Spleen (tissue), 11 donors: Measurements from ENCODE around the gene CANT1. TPM values are rescaled to one million over a fixed set of nuclear protein-coding genes. Genes with fewer than 3 reads are reported as not detected.

ENCODE experiments used
- DNase-seq: peaks from one replicate; pipeline ENCODE4 v3.0.0-alpha.2; 2020
- H3K27ac ChIP-seq, 8 donors: fragments of 200-600 bp; sonication (generic) in 7 of 8; 1 replicate in 4 of 8; 2 replicates in 4 of 8; pipeline versions ENCODE4 v1.5.0 to v1.8.0; 2016 to 2021; ENCODE audit warnings: inconsistent platforms in 4 of 8, mild to moderate bottlenecking in 4 of 8, moderate library complexity in 1 of 8
- H3K27me3 ChIP-seq, 7 donors: fragments of 200-600 bp; sonication (generic) in 6 of 7; replicated peaks in 1 of 7; 1 replicate in 4 of 7; 2 replicates in 3 of 7; pipeline versions ENCODE4 v1.5.0 to v1.8.0; 2016 to 2021; ENCODE audit warnings: inconsistent platforms in 3 of 7, mild to moderate bottlenecking in 1 of 7
- H3K36me3 ChIP-seq, 6 donors: fragments of 200-600 bp; sonication (generic) in 5 of 6; 1 replicate in 4 of 6; 2 replicates in 2 of 6; pipeline versions ENCODE4 v1.5.0 to v1.8.0; 2016 to 2021; ENCODE audit warnings: inconsistent platforms in 2 of 6
- H3K4me1 ChIP-seq, 6 donors: fragments of 200-600 bp; sonication (generic) in 5 of 6; 1 replicate in 3 of 6; 2 replicates in 3 of 6; pipeline versions ENCODE4 v1.5.0 to v1.8.0; 2016 to 2021; ENCODE audit warnings: inconsistent platforms in 3 of 6
- H3K4me3 ChIP-seq, 8 donors: fragments of 200-600 bp; sonication (generic) in 7 of 8; 1 replicate in 4 of 8; 2 replicates in 4 of 8; pipeline versions ENCODE4 v1.5.0 to v1.8.0; 2016 to 2021; ENCODE audit warnings: inconsistent platforms in 4 of 8, mild to moderate bottlenecking in 4 of 8, moderate library complexity in 2 of 8
- H3K9me3 ChIP-seq, 8 donors: fragments of 200-600 bp; sonication (generic) in 7 of 8; 1 replicate in 4 of 8; 2 replicates in 4 of 8; pipeline versions ENCODE4 v1.5.0 to v1.8.0; 2016 to 2021; ENCODE audit warnings: inconsistent platforms in 4 of 8
- CTCF ChIP-seq, 11 experiments: fragments of 200-600 bp in 7 of 11; fragments of 450-650 bp in 4 of 11; sonication (generic) in 4 of 11; IDR thresholded peaks in 8 of 11; conservative IDR thresholded peaks in 3 of 11; 1 replicate in 7 of 11; 2 replicates in 4 of 11; pipeline versions ENCODE4 v1.4.0 to v1.8.0; 2016 to 2021; ENCODE audit warnings: antibody characterized with exemption in 11 of 11, inconsistent platforms in 4 of 11, mild to moderate bottlenecking in 1 of 11
- POLR2A ChIP-seq, 3 donors: fragments of 450-650 bp; IDR thresholded peaks; one replicate each; pipeline ENCODE4 v1.5.1; 2017; ENCODE audit warnings: antibody characterized with exemption in 3 of 3, mild to moderate bottlenecking in 1 of 3
- POLR2AphosphoS5 ChIP-seq, 3 donors: sonication (generic); formaldehyde crosslinking; IDR thresholded peaks; one replicate each; pipeline ENCODE4 v1.5.1; 2017; ENCODE audit warnings: antibody characterized with exemption in 3 of 3
- WGBS, 5 donors: extraction: QIAGEN DNeasy Blood & Tissue Kit in 3 of 5; methylation state at CpG; one replicate each; pipeline versions ENCODE4 v1.1.5 to v1.1.7; 2013 to 2018; 5-methylcytosine and 5-hydroxymethylcytosine counted together
- intact Hi-C: fragments of 100-400 bp; cut with DNase I; formaldehyde crosslinking; loops from one replicate; pipeline ENCODE4 v1.15.0; 2023; ENCODE audit warnings: low total_unique reads
- polyA plus RNA-seq, 3 donors: library from polyadenylated mRNA; stranded (reverse); fragments of 200-250 nt; gene quantifications; one replicate each; pipeline ENCODE4 v1.2.1, GENCODE V29; 2013
- total RNA-seq, 7 donors: library from RNA; depleted of rRNA in 3 of 7; stranded (reverse); fragments of >200 nt in 3 of 7; fragmentation: NEBNext Ultra II Directional in 4 of 7; extraction: Animal tissue kit (Norgen Biotek cat#: 25700) in 4 of 7; gene quantifications; one replicate each; pipeline versions ENCODE4 v1.1.0 to v1.2.1, GENCODE V29; 2016 to 2021
- donor health status: healthy with polysubstance abuse.
- donor health status: DM: no; HTN: no; CAD: no; lungs with moderate emphysema.
- donor health status: DM: no; HTN: no; CAD: no.
- donor health status: Bipolar disorder and iron deficiency.
- donor health status: healthy.
- donor health status: DM: no; HTN: no; CAD: no.
- donor health status: DM: yes; HTN: yes; CAD: no.

CANT1 gene
- total and polyA plus RNA-seq, 10 donors, result 11.2 to 76.6 (median 50.2) TPM

DNA sequence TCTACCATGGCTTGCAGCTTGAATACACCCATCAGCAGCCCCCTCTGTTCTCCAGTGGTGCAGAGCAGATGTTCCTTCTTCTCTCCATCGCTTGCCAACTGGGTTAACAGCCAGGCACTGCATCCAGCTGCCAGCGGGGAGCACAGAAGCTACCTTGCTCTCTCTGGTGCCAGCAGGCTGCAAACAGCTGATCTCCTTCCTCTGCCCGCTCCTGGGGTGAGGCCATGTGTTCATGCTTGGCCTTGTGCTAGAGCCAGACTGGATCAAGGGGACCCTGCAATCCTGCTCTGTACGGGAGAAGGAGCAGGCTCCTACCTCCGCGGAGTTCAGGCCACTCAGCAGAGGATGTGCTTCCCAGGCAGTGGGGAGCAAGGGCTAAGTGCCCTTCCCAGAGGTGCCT, 41.0 kb upstream of the CANT1 start:
- intact Hi-C loops, result no loop called here

GRCh38 chr17:79049821-79050220, 40.3 kb upstream of the CANT1 start:
- peak; percentile 71 for DNase-seq
- peaks cover 0 to 9% (median 0%) of the 10 kb centered on the region in 6 donors for H3K36me3 ChIP-seq
- intact Hi-C loops, result no loop called here
- H3K27ac ChIP-seq, result peak overlapping the region in 4 of 8 donors; percentile 46 to 71 (median 60)
- 81 to 91% (median 87%) methylated on average over 11 of the region's 11 CpGs for WGBS, 5 donors
- no peak overlapping the region for H3K4me3 ChIP-seq
- peaks cover 4 to 67% (median 24%) of the 10 kb centered on the region in 6 donors for H3K4me1 ChIP-seq
- H3K9me3 ChIP-seq, result peaks cover 0 to 20% (median 12%) of the 10 kb centered on the region in 8 donors
- no peak for TF ChIP-seq CTCF (IDR thresholded peaks at IDR 0.05 in 8 of 11, conservative IDR thresholded peaks at IDR 0.05 in 3 of 11)
- TF ChIP-seq POLR2A (IDR thresholded peaks at IDR 0.05), result no peak
- TF ChIP-seq POLR2AphosphoS5 (IDR thresholded peaks at IDR 0.05), result no peak
- peaks cover 0 to 31% (median 0%) of the 10 kb centered on the region in 7 donors for H3K27me3 ChIP-seq

More for the DNA sequence above, 41.0 kb upstream of the CANT1 start:
- H3K27me3 ChIP-seq, result peaks cover 0 to 24% (median 0%) of the 10 kb centered on the region in 7 donors
- 69 to 83% (median 77%) methylated on average over 6 of the region's 6 CpGs for WGBS, 5 donors
- TF ChIP-seq CTCF (IDR thresholded peaks at IDR 0.05 in 8 of 11, conservative IDR thresholded peaks at IDR 0.05 in 3 of 11), result no peak
- no peak for TF ChIP-seq POLR2A (IDR thresholded peaks at IDR 0.05)
- no peak for TF ChIP-seq POLR2AphosphoS5 (IDR thresholded peaks at IDR 0.05)
- H3K4me3 ChIP-seq, result no peak overlapping the region
- peaks cover 4 to 60% (median 20%) of the 10 kb centered on the region in 6 donors for H3K4me1 ChIP-seq
- H3K27ac ChIP-seq, result peak overlapping the region in 6 of 8 donors; percentile 23 to 71 (median 42)
- H3K36me3 ChIP-seq, result peaks cover 0 to 9% (median 0%) of the 10 kb centered on the region in 6 donors
- DNase-seq, result peak; percentile 31
- peaks cover 0 to 20% (median 13%) of the 10 kb centered on the region in 8 donors for H3K9me3 ChIP-seq

DNA sequence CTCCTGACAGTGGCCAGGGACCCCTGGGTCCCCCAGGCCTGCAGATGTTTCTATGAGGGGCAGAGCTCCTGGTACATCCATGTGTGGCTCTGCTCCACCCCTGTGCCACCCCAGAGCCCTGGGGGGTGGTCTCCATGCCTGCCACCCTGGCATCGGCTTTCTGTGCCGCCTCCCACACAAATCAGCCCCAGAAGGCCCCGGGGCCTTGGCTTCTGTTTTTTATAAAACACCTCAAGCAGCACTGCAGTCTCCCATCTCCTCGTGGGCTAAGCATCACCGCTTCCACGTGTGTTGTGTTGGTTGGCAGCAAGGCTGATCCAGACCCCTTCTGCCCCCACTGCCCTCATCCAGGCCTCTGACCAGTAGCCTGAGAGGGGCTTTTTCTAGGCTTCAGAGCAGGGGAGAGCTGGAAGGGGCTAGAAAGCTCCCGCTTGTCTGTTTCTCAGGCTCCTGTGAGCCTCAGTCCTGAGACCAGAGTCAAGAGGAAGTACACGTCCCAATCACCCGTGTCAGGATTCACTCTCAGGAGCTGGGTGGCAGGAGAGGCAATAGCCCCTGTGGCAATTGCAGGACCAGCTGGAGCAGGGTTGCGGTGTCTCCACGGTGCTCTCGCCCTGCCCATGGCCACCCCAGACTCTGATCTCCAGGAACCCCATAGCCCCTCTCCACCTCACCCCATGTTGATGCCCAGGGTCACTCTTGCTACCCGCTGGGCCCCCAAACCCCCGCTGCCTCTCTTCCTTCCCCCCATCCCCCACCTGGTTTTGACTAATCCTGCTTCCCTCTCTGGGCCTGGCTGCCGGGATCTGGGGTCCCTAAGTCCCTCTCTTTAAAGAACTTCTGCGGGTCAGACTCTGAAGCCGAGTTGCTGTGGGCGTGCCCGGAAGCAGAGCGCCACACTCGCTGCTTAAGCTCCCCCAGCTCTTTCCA, 39.5 kb upstream of the CANT1 start:
- H3K27me3 ChIP-seq, result peaks cover 0 to 37% (median 0%) of the 10 kb centered on the region in 7 donors
- 73 to 82% (median 78%) methylated on average over 20 to 21 of the region's 21 CpGs for WGBS, 5 donors
- TF ChIP-seq POLR2AphosphoS5 (IDR thresholded peaks at IDR 0.05) (no peak), POLR2A (IDR thresholded peaks at IDR 0.05) (no peak), CTCF (IDR thresholded peaks at IDR 0.05 in 8 of 11, conservative IDR thresholded peaks at IDR 0.05 in 3 of 11) (no peak)
- intact Hi-C loops, result no loop called here
- peaks cover 4 to 74% (median 29%) of the 10 kb centered on the region in 6 donors for H3K4me1 ChIP-seq
- peaks cover 0 to 9% (median 0%) of the 10 kb centered on the region in 6 donors for H3K36me3 ChIP-seq
- peak overlapping the region in 5 of 8 donors; percentile 39 to 71 (median 57) for H3K27ac ChIP-seq
- peak; percentile 52 for DNase-seq
- H3K9me3 ChIP-seq, result peaks cover 0 to 12% (median 5%) of the 10 kb centered on the region in 8 donors
- no peak overlapping the region for H3K4me3 ChIP-seq
